ENCODE measurements around the gene NWD2. TPM values are rescaled to one million over a fixed set of nuclear protein-coding genes. Genes with fewer than 3 reads are reported as not detected.

The NWD2 gene
- total RNA-seq, 1 donor, result not detected

DNA sequence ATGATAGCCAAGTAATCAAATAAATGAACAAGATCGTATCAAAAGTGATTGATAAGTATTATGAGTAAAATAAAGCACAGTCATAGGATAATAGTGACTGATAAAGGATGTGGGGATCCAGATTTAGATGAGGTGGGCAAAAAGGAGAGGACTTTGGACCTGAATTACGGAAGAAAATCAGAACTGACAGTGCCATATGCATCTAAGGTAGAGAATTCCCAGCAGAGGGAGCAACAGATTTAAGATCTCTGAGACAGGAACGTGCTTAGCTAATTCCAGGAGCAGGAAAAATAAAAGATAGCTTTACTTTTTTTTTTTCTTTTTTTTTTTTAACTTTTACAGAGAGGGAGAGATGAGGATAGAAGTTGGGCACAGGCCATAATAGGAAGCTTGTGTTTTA, 189.9 kb downstream of the NWD2 start:
- TF ChIP-seq, protein P1, sequence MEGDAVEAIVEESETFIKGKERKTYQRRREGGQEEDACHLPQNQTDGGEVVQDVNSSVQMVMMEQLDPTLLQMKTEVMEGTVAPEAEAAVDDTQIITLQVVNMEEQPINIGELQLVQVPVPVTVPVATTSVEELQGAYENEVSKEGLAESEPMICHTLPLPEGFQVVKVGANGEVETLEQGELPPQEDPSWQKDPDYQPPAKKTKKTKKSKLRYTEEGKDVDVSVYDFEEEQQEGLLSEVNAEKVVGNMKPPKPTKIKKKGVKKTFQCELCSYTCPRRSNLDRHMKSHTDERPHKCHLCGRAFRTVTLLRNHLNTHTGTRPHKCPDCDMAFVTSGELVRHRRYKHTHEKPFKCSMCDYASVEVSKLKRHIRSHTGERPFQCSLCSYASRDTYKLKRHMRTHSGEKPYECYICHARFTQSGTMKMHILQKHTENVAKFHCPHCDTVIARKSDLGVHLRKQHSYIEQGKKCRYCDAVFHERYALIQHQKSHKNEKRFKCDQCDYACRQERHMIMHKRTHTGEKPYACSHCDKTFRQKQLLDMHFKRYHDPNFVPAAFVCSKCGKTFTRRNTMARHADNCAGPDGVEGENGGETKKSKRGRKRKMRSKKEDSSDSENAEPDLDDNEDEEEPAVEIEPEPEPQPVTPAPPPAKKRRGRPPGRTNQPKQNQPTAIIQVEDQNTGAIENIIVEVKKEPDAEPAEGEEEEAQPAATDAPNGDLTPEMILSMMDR (IDR thresholded peaks at IDR 0.05; ENCODE audit: insufficient read depth, low read depth, low read length), result no peak
- H3K4me3 ChIP-seq (ENCODE audit: low read depth, low read length), result no peak overlapping the region
- peak; percentile 5 for DNase-seq (ENCODE audit: low read depth)

DNA sequence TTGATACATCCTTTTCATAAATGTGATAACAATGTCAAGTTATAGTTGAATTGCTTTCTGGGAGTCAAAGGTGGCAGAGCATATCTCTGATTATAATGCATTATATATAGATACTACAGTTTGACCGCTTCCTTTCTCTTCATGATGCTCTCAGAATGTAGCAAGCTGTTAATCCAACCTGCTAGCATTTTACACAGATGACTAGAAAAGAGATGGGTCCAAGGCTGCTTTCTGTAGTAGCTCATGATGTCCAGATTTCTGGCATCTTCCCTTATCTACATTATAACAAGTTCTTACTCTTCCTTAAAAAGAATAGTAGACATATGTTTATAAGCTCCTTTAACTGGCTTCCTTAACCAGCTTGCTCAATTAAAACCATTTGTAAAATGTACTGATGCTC, 192.0 kb downstream of the NWD2 start:
- no peak for DNase-seq (ENCODE audit: low read depth)
- TF ChIP-seq, protein P1 (IDR thresholded peaks at IDR 0.05; ENCODE audit: insufficient read depth, low read depth, low read length), result no peak
- no peak overlapping the region for H3K4me3 ChIP-seq (ENCODE audit: low read depth, low read length)

DNA sequence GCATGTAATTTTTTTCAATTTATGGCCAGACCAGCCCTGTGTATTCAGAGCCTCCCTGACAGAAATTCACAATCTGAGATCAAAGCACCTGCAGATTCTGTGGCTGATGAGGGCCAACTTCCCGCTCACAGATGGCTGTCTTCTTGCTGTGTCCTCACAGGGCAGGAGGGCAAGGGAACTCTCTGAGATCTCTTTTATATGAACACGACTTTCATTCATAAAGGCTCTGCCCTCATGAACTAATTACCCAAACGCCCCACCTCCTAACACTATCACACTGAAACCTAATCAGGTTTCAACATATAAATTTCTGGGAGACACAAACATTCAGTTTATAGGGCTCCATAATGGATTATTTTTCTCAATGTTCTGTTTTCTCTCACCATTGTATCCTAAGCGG, 192.6 kb downstream of the NWD2 start:
- no peak for DNase-seq (ENCODE audit: low read depth)
- no peak overlapping the region for H3K4me3 ChIP-seq (ENCODE audit: low read depth, low read length)
- TF ChIP-seq, protein P1 (IDR thresholded peaks at IDR 0.05; ENCODE audit: insufficient read depth, low read depth, low read length), result no peak

DNA sequence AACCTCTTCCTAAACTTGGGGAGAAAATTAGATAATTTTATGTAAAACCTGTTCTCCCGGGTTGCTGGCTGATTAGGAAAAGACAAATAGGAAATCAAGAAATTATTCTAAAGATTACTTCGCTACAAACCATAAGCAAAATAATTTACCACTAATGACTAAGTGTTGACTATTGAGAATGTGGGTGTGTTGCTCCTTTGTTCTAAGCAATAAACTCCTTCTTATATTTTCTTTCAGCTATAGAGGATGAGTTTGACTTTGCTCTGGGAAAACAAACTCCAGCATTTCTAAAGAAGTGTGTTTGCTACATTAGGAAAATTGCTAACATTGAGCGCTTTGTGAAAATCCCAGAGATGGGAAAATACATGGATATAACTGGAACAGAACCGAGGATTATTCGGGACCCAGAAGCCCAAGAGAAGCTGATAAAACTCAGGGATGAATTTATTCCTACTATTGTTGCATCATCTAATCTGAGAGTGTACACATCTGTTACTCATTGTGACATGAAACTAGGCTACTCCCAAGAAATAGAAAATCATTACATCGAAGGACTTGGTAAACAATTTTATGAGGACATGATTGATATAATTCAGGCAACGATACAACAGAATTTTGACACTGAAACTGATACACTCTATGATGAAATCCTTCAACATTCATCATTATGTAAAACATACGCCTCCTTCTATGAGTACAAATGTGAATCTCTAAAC, 194.2 kb downstream of the NWD2 start:
- H3K4me3 ChIP-seq (ENCODE audit: low read depth, low read length), result no peak overlapping the region
- no peak for DNase-seq (ENCODE audit: low read depth)
- TF ChIP-seq, protein P1 (IDR thresholded peaks at IDR 0.05; ENCODE audit: insufficient read depth, low read depth, low read length), result no peak

DNA sequence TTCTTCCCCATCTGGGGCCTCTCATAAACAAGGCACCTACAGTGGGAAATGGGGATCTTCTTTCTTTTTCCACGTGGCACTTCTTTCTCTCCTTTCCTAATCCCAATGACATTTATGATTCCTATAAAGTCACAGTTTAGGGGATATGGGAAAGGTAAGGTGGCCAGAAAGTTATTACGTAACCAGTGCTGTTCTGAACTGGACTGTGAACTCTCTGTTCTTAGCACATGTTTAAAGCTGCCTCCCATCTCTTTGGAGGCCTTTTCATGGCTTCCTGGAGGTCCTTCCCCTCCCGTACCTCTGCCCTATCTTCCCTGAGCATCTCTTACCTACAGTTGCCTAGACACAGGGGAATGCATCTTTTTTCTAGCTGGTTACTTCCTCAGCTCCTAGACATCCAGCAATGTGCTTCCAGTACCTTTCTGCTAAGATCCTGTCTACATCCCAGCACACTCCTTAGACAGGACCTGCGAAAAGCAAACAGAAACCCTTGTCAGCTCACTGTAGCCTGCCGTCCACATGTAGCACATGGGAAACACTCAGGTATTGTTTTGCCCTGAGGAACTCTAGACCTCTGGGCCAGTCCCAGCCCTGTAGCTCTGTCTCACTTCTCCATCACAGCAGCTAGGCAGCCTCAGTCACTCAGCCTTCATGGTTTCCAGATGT, 195.4 kb downstream of the NWD2 start:
- TF ChIP-seq, protein P1 (IDR thresholded peaks at IDR 0.05; ENCODE audit: insufficient read depth, low read depth, low read length), result no peak
- DNase-seq (ENCODE audit: low read depth), result no peak
- no peak overlapping the region for H3K4me3 ChIP-seq (ENCODE audit: low read depth, low read length)

DNA sequence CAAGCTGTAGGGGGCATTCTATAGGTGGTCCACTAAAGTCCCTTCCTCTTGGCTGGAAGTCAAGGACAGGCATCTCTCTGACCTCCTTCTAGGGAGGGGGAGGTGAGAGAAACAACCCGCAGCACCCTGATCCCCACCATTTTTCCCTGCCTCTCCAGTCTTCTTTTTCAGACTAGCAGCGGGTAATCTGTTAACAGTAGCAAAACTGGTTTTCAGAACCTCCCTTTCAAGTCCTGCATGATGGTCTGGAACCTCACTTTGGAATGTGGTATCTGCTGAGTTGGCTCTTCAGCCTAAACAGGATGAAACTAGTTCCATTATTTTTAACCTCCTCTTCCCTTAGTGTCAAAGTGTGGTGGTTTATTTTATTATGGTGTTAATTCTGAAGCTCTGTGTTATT, 196.0 kb downstream of the NWD2 start:
- H3K4me3 ChIP-seq (ENCODE audit: low read depth, low read length), result no peak overlapping the region
- TF ChIP-seq, protein P1 (IDR thresholded peaks at IDR 0.05; ENCODE audit: insufficient read depth, low read depth, low read length), result no peak
- no peak for DNase-seq (ENCODE audit: low read depth)

All from fibroblast of villous mesenchyme (primary cell).